Type B pancreatic cell (in vitro differentiated cells): Measurements from ENCODE around the gene GALM. TPM values are rescaled to one million over a fixed set of nuclear protein-coding genes. Genes with fewer than 3 reads are reported as not detected.

Experiments used
- DNase-seq: peaks from one replicate; pipeline ENCODE4 v3.0.0; 2021; ENCODE audit warnings: mixed read lengths; ENCODE audit not compliant: unreplicated experiment; ENCODE audit errors: extremely low spot score
- H3K27ac Mint-ChIP-seq: 2 replicates; pipeline ENCODE4 v1.8.0; 2021; ENCODE audit warnings: mild to moderate bottlenecking, mixed read lengths
- H3K27me3 Mint-ChIP-seq: 2 replicates; pipeline ENCODE4 v1.8.0; 2021; ENCODE audit warnings: mixed read lengths
- H3K36me3 Mint-ChIP-seq: 2 replicates; pipeline ENCODE4 v1.8.0; 2021; ENCODE audit warnings: mixed read lengths
- H3K4me1 Mint-ChIP-seq: one replicate; pipeline ENCODE4 v1.8.0; 2021; ENCODE audit warnings: mixed read lengths; ENCODE audit not compliant: unreplicated experiment
- H3K4me3 Mint-ChIP-seq: 2 replicates; pipeline ENCODE4 v1.8.0; 2021; ENCODE audit warnings: mild to moderate bottlenecking, mixed read lengths
- H3K9me3 Mint-ChIP-seq: 2 replicates; pipeline ENCODE4 v1.8.0; 2021; ENCODE audit warnings: mixed read lengths
- long read RNA-seq: library from polyadenylated mRNA; unstranded; transcript quantifications from one replicate; pipeline ENCODE4 v2.0.0, GENCODE V29; 2020
- total RNA-seq: library from RNA; stranded (reverse); gene quantifications from 2 replicates; pipeline ENCODE4 v1.2.1, GENCODE V29; 2021; ENCODE audit warnings: low replicate concordance
- TF ChIP-seq, protein P1 (sequence below): fragments of 200-600 bp; sonication (generic); conservative IDR thresholded peaks from 2 replicates; pipeline ENCODE4 v1.5.0; 2021; ENCODE audit warnings: antibody characterized with exemption, mild to moderate bottlenecking

GALM gene
- 14.0 and 16.1 TPM in 2 replicates for total RNA-seq
- long read RNA-seq, transcript GALM-201 (7 exons, 2,484 nt) = major isoform, 100 of 107 reads
- long read RNA-seq, partial matches to known transcripts = 3 of 107 reads
- long read RNA-seq, other reads (novel, unspliced or antisense) = 4 of 107 reads

DNA sequence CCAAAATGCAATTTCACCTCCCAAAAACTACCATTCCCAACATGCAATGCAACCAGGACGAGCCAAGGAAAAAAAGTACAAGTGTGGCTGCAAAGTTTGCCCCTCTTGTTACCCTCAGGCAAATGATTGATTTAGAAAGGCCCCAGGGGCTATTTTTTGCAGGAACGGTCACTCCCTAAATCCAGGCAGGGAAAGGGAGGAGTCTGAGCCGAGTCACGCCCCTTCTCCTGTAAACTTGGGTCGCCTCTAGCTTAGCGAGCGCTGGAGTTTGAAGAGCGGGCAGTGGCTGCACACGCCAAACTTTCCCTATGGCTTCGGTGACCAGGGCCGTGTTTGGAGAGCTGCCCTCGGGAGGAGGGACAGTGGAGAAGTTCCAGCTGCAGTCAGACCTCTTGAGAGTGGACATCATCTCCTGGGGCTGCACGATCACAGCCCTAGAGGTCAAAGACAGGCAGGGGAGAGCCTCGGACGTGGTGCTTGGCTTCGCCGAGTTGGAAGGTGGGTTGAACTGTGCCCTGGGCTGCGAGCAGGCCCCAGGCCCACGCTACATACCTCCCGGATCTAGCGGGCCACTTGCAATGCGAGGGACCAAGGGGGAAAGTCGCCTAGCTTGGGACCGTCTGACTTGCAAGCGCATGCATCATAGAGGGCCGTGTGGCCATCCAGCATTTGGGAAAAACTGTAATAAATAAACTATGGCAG lies at the start of gene GALM:
TSS of gene GALM (plus strand) at position 261 of the 702 bp plus-strand sequence. CDS start at position 309, 48 bp downstream.
- TF ChIP-seq, protein P1, sequence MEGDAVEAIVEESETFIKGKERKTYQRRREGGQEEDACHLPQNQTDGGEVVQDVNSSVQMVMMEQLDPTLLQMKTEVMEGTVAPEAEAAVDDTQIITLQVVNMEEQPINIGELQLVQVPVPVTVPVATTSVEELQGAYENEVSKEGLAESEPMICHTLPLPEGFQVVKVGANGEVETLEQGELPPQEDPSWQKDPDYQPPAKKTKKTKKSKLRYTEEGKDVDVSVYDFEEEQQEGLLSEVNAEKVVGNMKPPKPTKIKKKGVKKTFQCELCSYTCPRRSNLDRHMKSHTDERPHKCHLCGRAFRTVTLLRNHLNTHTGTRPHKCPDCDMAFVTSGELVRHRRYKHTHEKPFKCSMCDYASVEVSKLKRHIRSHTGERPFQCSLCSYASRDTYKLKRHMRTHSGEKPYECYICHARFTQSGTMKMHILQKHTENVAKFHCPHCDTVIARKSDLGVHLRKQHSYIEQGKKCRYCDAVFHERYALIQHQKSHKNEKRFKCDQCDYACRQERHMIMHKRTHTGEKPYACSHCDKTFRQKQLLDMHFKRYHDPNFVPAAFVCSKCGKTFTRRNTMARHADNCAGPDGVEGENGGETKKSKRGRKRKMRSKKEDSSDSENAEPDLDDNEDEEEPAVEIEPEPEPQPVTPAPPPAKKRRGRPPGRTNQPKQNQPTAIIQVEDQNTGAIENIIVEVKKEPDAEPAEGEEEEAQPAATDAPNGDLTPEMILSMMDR = no peak

DNA sequence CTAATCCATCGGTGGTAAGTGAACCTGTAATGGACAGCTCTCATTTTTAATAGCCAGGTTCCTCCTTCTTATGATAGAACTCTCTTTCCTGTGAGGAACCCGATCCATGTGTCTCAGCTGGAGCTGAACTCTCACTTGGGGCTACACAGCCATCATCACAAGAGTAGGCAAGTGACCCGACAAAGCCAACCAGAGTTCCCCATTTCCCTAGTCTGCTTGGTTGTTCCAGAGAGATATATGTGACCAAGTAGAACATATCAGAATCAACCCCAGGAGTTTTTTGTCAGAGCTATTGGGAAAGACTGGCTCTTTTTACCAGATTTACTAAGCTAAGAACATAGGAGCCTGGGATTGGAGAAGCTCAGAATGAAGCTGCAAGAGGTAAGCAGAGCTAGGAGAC lies 48.6 kb upstream of the GALM start:
- Mint-ChIP-seq H3K4me1 (peaks cover 33% of the 10 kb centered on the region), H3K36me3 (no peaks in the 10 kb centered on the region), H3K4me3 (no peak overlapping the region), H3K27ac (no peak overlapping the region), H3K27me3 (no peaks in the 10 kb centered on the region), H3K9me3 (no peaks in the 10 kb centered on the region)
- DNase-seq = no peak
- TF ChIP-seq, protein P1 = no peak

More for the DNA sequence above, at the start of gene GALM:
- Mint-ChIP-seq H3K36me3 (no peaks in the 10 kb centered on the region), H3K9me3 (peaks cover 4% of the 10 kb centered on the region), H3K27ac (peak within 1 kb of the TSS; percentile 76), H3K27me3 (no peaks in the 10 kb centered on the region), H3K4me3 (peak within 1 kb of the TSS; percentile 89), H3K4me1 (peaks cover 27% of the 10 kb centered on the region)
- DNase-seq = peak; percentile 82

DNA sequence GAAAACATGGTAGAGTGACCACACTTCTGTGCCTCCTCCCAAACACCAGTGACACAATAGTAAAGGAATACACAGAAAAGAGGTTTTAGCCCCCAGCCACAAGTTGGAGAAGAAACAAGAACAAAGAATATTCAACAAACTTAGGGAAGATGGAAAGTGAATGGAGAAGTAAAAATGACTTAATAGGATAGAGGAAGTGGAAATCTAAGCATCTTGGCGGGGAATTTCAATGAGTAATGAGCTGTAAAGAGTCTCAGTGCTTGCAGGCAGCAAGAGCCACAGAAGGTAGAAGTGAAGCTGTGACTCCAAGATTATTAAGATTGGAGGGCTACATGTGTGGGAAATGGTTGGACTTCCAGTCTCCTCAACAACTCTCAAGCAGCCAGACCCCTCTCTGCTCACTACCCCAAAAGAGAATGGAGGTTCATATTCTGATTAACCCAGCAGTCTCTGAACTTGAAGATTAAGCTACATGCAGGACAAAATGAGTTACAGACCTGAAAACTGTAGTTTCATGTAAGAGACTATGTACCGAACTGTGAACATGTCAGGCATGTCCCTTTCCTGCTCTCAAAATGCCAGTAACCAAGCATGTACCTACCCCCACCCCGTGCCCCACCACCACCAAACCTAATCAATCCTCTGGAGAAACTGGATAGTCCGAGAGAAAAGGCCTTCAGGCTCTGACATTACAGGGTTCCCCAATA lies 46.3 kb upstream of the GALM start:
- no peaks in the 10 kb centered on the region for H3K27me3 Mint-ChIP-seq
- TF ChIP-seq, protein P1 = no peak
- no peak overlapping the region for H3K27ac Mint-ChIP-seq
- H3K4me1 Mint-ChIP-seq = peaks cover 21% of the 10 kb centered on the region
- H3K9me3 Mint-ChIP-seq = peaks cover under 1% of the 10 kb centered on the region
- no peaks in the 10 kb centered on the region for H3K36me3 Mint-ChIP-seq
- H3K4me3 Mint-ChIP-seq = no peak overlapping the region
- DNase-seq = no peak

DNA sequence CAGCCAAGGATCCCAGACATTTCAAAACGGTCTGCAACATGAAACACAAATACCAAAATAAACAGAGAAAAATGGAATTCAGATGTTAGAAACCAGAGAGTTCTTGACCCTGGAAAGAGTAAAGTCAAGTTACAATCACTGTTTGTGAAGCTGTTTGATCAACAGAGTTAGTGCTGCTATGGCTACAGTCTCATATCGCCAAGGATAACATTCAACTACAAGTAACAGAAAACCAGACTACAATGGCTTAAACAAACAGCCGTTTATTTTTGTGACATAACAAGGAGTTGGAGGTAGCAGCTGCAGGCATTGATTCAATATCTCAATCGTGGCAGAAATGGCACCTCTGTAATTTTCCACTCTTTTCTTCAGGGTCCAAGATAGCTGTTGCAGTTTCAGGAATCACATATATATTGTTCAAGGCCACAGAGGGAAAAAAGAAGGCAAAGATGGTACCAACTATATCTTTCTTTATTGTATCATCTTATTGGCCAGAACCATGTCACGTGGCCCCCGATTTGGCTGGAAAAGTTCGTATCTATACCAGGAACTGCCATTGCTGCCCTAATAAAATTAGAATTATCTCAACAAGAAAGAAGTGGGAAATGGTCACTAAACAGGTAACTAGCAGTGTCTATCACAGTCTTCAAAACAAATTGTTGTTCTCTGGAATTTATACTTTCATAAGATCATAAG lies 45.5 kb upstream of the GALM start:
- DNase-seq = no peak
- no peaks in the 10 kb centered on the region for H3K27me3 Mint-ChIP-seq
- H3K9me3 Mint-ChIP-seq = peaks cover 5% of the 10 kb centered on the region
- H3K36me3 Mint-ChIP-seq = no peaks in the 10 kb centered on the region
- H3K4me1 Mint-ChIP-seq = peaks cover 26% of the 10 kb centered on the region
- H3K27ac Mint-ChIP-seq = peak overlapping the region; percentile 35
- TF ChIP-seq, protein P1 = no peak
- peak overlapping the region; percentile 34 for H3K4me3 Mint-ChIP-seq

DNA sequence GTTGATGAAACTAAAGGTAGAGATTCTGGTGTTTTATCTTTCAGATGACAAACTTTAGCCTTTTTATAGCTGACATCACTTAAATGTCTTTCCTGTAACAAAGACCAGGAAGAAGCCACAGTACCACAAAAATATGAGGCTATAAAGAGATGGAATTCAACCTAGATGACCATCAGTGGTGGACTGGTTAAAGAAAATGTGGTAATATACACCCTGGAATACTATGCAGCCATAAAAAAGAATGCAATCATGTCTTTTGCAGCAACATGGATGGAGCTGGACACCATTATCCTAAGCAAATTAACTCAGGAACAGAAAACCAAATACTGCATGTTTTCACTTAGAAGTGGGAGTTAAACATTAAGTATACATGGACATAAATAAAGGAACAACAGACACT lies 44.9 kb upstream of the GALM start:
- H3K27me3 Mint-ChIP-seq = no peaks in the 10 kb centered on the region
- TF ChIP-seq, protein P1 = no peak
- no peaks in the 10 kb centered on the region for H3K36me3 Mint-ChIP-seq
- H3K4me3 Mint-ChIP-seq = no peak overlapping the region
- H3K27ac Mint-ChIP-seq = no peak overlapping the region
- peaks cover 5% of the 10 kb centered on the region for H3K9me3 Mint-ChIP-seq
- peaks cover 26% of the 10 kb centered on the region for H3K4me1 Mint-ChIP-seq
- no peak for DNase-seq
